ENCODE results near the gene HPN. TPM values are rescaled to one million over a fixed set of nuclear protein-coding genes. Genes with fewer than 3 reads are reported as not detected.

The HPN gene
- total and polyA plus RNA-seq, 2 of the 13 experiments (the other 11 are each of a cell fraction or from before 2014, with no cell fraction given): 46.7 to 261 TPM

DNA sequence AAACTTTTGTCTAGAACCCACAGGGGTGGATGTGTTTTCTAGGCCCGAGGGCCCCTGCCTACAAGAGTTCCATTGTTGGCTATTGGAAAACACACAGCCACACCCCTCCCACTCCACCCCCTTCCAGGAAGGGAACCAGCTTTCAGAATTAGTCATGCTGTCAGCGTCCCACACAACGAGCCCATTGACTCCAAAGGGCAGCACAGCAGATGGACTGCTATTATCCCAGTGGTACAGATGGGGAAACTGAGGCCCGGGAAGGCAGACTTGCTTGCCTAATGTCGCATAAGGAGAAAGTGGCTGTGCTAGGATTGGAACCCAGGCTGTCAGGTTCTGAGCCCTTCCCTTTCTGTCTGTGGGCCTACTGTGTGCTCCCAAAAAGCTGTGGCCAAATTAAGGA is 66.0 kb downstream of the HPN start:
- POLR2A ChIA-PET: no interaction called here
- H3K4me3 ChIP-seq (replicated peaks in 1 of 3; ENCODE audit: insufficient read depth in 1 of 3, low read depth in 2 of 3, low read length in 3 of 3): no peak overlapping the region; a peak in 1 of 6 replicates
- TF ChIP-seq, protein P1, sequence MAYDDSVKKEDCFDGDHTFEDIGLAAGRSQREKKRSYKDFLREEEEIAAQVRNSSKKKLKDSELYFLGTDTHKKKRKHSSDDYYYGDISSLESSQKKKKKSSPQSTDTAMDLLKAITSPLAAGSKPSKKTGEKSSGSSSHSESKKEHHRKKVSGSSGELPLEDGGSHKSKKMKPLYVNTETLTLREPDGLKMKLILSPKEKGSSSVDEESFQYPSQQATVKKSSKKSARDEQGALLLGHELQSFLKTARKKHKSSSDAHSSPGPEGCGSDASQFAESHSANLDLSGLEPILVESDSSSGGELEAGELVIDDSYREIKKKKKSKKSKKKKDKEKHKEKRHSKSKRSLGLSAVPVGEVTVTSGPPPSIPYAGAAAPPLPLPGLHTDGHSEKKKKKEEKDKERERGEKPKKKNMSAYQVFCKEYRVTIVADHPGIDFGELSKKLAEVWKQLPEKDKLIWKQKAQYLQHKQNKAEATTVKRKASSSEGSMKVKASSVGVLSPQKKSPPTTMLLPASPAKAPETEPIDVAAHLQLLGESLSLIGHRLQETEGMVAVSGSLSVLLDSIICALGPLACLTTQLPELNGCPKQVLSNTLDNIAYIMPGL (CRISPR knock-in tag; IDR thresholded peaks at IDR 0.05; ENCODE audit: borderline replicate concordance in 1 of 2, low read depth in 1 of 2): peak in 1 of 2 experiments; percentile 48; a peak in 1 of 4 replicates
- TF ChIP-seq FOSL2 (CRISPR knock-in tag; IDR thresholded peaks at IDR 0.05) (peak; percentile 94), ZNF563 (CRISPR knock-in tag; IDR thresholded peaks at IDR 0.05) (peak; percentile 74; the same call in 1 of the 2 replicates), CENPX (CRISPR knock-in tag; IDR thresholded peaks at IDR 0.05) (no peak), EP300 (IDR thresholded peaks at IDR 0.05; ENCODE audit: low read depth in 2 of 2, low read length in 2 of 2) (peak in 1 of 2 experiments; percentile 70; a peak in 2 of 4 replicates), EP300 (CRISPR knock-in tag; IDR thresholded peaks at IDR 0.05; ENCODE audit: borderline replicate concordance) (peak; percentile 69; the same call in 1 of the 2 replicates), ZNF737 (CRISPR knock-in tag; IDR thresholded peaks at IDR 0.05; ENCODE audit: borderline replicate concordance) (no peak), KDM1A (CRISPR knock-in tag; IDR thresholded peaks at IDR 0.05) (peak; percentile 83), FOXA3 (CRISPR knock-in tag; IDR thresholded peaks at IDR 0.05) (0 out of 2 replicates have a peak, but pooled peaks have one; percentile 10), SOX5 (CRISPR knock-in tag; IDR thresholded peaks at IDR 0.05; ENCODE audit: borderline replicate concordance) (peak; percentile 87; the same call in 1 of the 2 replicates), TGIF2 (CRISPR knock-in tag; IDR thresholded peaks at IDR 0.05) (peak; percentile 67; the same call in 1 of the 2 replicates), NCOA1 (CRISPR knock-in tag; IDR thresholded peaks at IDR 0.05) (no peak), BCL6 (CRISPR knock-in tag; IDR thresholded peaks at IDR 0.05) (peak; percentile 48; the same call in 1 of the 2 replicates)
- TF ChIP-seq, protein P2, sequence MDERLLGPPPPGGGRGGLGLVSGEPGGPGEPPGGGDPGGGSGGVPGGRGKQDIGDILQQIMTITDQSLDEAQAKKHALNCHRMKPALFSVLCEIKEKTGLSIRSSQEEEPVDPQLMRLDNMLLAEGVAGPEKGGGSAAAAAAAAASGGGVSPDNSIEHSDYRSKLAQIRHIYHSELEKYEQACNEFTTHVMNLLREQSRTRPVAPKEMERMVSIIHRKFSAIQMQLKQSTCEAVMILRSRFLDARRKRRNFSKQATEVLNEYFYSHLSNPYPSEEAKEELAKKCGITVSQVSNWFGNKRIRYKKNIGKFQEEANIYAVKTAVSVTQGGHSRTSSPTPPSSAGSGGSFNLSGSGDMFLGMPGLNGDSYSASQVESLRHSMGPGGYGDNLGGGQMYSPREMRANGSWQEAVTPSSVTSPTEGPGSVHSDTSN (CRISPR knock-in tag; IDR thresholded peaks at IDR 0.05): 0 out of 2 replicates have a peak, but pooled peaks have one; percentile 14
- TF ChIP-seq, protein P3, sequence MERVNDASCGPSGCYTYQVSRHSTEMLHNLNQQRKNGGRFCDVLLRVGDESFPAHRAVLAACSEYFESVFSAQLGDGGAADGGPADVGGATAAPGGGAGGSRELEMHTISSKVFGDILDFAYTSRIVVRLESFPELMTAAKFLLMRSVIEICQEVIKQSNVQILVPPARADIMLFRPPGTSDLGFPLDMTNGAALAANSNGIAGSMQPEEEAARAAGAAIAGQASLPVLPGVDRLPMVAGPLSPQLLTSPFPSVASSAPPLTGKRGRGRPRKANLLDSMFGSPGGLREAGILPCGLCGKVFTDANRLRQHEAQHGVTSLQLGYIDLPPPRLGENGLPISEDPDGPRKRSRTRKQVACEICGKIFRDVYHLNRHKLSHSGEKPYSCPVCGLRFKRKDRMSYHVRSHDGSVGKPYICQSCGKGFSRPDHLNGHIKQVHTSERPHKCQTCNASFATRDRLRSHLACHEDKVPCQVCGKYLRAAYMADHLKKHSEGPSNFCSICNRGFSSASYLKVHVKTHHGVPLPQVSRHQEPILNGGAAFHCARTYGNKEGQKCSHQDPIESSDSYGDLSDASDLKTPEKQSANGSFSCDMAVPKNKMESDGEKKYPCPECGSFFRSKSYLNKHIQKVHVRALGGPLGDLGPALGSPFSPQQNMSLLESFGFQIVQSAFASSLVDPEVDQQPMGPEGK (CRISPR knock-in tag; IDR thresholded peaks at IDR 0.05): peak; percentile 62; the same call in 1 of the 2 replicates
- TF ChIP-seq, protein P4, sequence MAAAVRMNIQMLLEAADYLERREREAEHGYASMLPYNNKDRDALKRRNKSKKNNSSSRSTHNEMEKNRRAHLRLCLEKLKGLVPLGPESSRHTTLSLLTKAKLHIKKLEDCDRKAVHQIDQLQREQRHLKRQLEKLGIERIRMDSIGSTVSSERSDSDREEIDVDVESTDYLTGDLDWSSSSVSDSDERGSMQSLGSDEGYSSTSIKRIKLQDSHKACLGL (CRISPR knock-in tag; IDR thresholded peaks at IDR 0.05): no peak
- TF ChIP-seq, protein P5, sequence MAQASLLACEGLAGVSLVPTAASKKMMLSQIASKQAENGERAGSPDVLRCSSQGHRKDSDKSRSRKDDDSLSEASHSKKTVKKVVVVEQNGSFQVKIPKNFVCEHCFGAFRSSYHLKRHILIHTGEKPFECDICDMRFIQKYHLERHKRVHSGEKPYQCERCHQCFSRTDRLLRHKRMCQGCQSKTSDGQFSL (CRISPR knock-in tag; IDR thresholded peaks at IDR 0.05): no peak

More for the DNA sequence above, 66.0 kb downstream of the HPN start:
- in situ Hi-C loops (cut with HindIII; ENCODE audit: extremely low pct_ligation_motif_present, low pct_unique_long_range_greater_than_20kb): no loop called here
- intact Hi-C loops (cut with micrococcal nuclease; ENCODE audit: unreplicated experiment): no loop called here
- no TSS peak for BruUV-seq (replicated peaks)
- Histone ChIP-seq H4K20me1 (ENCODE audit: insufficient read depth, low read length) (no peaks in the 10 kb centered on the region), H3K27ac (ENCODE audit: extremely low read length, insufficient read depth, low read length) (peak overlapping the region; percentile 56), H3K4me2 (ENCODE audit: low read depth, low read length) (peak overlapping the region; percentile 51), H3K79me2 (ENCODE audit: insufficient read depth, low read length) (no peaks in the 10 kb centered on the region), H3K27me3 (ENCODE audit: control insufficient read depth in 1 of 2, insufficient read depth in 2 of 2, low read length in 2 of 2) (no peaks in the 10 kb centered on the region; a peak in 1 of 5 replicates), H3K36me3 (replicated peaks in 1 of 2; ENCODE audit: control insufficient read depth in 1 of 2, insufficient read depth in 2 of 2, low read length in 2 of 2) (no peaks in the 10 kb centered on the region), H2AFZ (ENCODE audit: low read length) (no peak overlapping the region), H3K9me3 (ENCODE audit: low read length) (no peaks in the 10 kb centered on the region), H3K4me1 (ENCODE audit: insufficient read depth, low read length) (peaks cover 57% of the 10 kb centered on the region), H3K9ac (ENCODE audit: insufficient read depth, low read depth, low read length) (peak overlapping the region; percentile 38)
- WGBS (ENCODE audit: low lambda C conversion rate): 0% methylated on average over 1 of the region's 5 CpGs
- DNase-seq (ENCODE audit: low spot score) (peak; percentile 90), ATAC-seq (peak; percentile 72), FAIRE-seq (peak; percentile 77)
- CTCF ChIA-PET (ENCODE audit: low intra/inter-chr PET ratio, low total read pairs): no interaction called here
